ENCODE results near the gene PLIN1. TPM values are rescaled to one million over a fixed set of nuclear protein-coding genes. Genes with fewer than 3 reads are reported as not detected.

The PLIN1 gene
- total and polyA plus RNA-seq, 9 of the 15 experiments (the other 6 are each of a cell fraction or from before 2014, with no cell fraction given) = not detected

GRCh38 chr15:89654847-89655805 lies 24.0 kb downstream of the PLIN1 start, which contains the start of gene KIF7 (continued):
- peak; percentile 39; the same call in 1 of the 2 replicates for TF ChIP-seq PKNOX1 (IDR thresholded peaks at IDR 0.05)
- TF ChIP-seq PHF20 (IDR thresholded peaks at IDR 0.05; ENCODE audit: partially characterized antibody) = peak; percentile 83
- TF ChIP-seq ZBTB7A (IDR thresholded peaks at IDR 0.05; ENCODE audit: borderline replicate concordance, control insufficient read depth, low read depth, low read length) = peak; percentile 50; the same call in 1 of the 2 replicates
- peak; percentile 68 for TF ChIP-seq ZFX (CRISPR knock-in tag; IDR thresholded peaks at IDR 0.05)
- TF ChIP-seq ZNF592 (IDR thresholded peaks at IDR 0.05) = no peak
- no peak for TF ChIP-seq ZNF766 (CRISPR knock-in tag; conservative IDR thresholded peaks at IDR 0.05)
- no peak for TF ChIP-seq ZSCAN32 (CRISPR knock-in tag; IDR thresholded peaks at IDR 0.05)
- no peak for TF ChIP-seq PHB2 (IDR thresholded peaks at IDR 0.05; ENCODE audit: low read depth)
- TF ChIP-seq ZNF398 (CRISPR knock-in tag; IDR thresholded peaks at IDR 0.05) = no peak
- no peak for TF ChIP-seq NKRF (IDR thresholded peaks at IDR 0.05; ENCODE audit: borderline replicate concordance)
- no peak for TF ChIP-seq ZNF507 (tag; conservative IDR thresholded peaks at IDR 0.05)
- TF ChIP-seq RBFOX2 (IDR thresholded peaks at IDR 0.05; ENCODE audit: low read depth, low read length) = 0 out of 2 replicates have a peak, but pooled peaks have one; percentile 25
- TF ChIP-seq PHF8 (IDR thresholded peaks at IDR 0.05; ENCODE audit: borderline replicate concordance, low read length) = peak; percentile 71; the same call in 1 of the 2 replicates
- TF ChIP-seq ZNF165 (CRISPR knock-in tag; IDR thresholded peaks at IDR 0.05; ENCODE audit: borderline replicate concordance) = no peak
- TF ChIP-seq CEBPG (CRISPR knock-in tag; IDR thresholded peaks at IDR 0.05) = no peak
- TF ChIP-seq CEBPG (tag; conservative IDR thresholded peaks at IDR 0.05 in 1 of 2, IDR thresholded peaks at IDR 0.05 in 1 of 2) = no peak
